Thoracic aorta (tissue), 2 donors: ENCODE results near the gene FRMD3. TPM values are rescaled to one million over a fixed set of nuclear protein-coding genes. Genes with fewer than 3 reads are reported as not detected.

ENCODE experiments used
- ATAC-seq: fragments of 150-250 bp; one replicate; pipeline ENCODE4 v1.8.0; 2017; ENCODE audit warnings: low read depth; ENCODE audit not compliant: insufficient number of reproducible peaks, low FRiP score
- DNase-seq: peaks from one replicate; pipeline ENCODE4 v3.0.0-alpha.2; 2020; ENCODE audit warnings: low spot score
- H3K27ac ChIP-seq, 2 donors: fragments of 200-600 bp; sonication (generic); 1 replicate in 1 of 2; 2 replicates in 1 of 2; pipeline ENCODE4 v1.5.1; 2016; ENCODE audit warnings: mild to moderate bottlenecking in 2 of 2, moderate library complexity in 2 of 2
- H3K27me3 ChIP-seq: fragments of 200-600 bp; sonication (generic); replicated peaks from 2 replicates; pipeline ENCODE4 v1.6.0; 2016; ENCODE audit warnings: mild to moderate bottlenecking; ENCODE audit not compliant: insufficient read depth
- H3K36me3 ChIP-seq: fragments of 200-600 bp; sonication (generic); one replicate; pipeline ENCODE4 v1.5.1; 2016
- H3K4me1 ChIP-seq, 2 donors: fragments of 200-600 bp; sonication (generic); 1 replicate in 1 of 2; 2 replicates in 1 of 2; pipeline versions ENCODE4 v1.5.1 to v1.6.0; 2016; ENCODE audit warnings: low read depth in 2 of 2, mild to moderate bottlenecking in 1 of 2; ENCODE audit not compliant: control insufficient read depth in 1 of 2
- H3K4me3 ChIP-seq: fragments of 200-600 bp; sonication (generic); 2 replicates; pipeline ENCODE4 v1.5.1; 2016; ENCODE audit warnings: mild to moderate bottlenecking
- H3K9me3 ChIP-seq: fragments of 200-600 bp; sonication (generic); 2 replicates; pipeline ENCODE4 v1.5.1; 2016
- total RNA-seq, 2 donors: library from RNA; depleted of rRNA; stranded (reverse); fragments of >200 nt; gene quantifications; one replicate each; pipeline versions ENCODE4 v1.1.0 to v1.2.3, GENCODE V29; 2016
- TF ChIP-seq, protein P1 (sequence below): fragments of 200-600 bp; sonication (generic); IDR thresholded peaks from one replicate; pipeline ENCODE4 v1.5.1; 2019; ENCODE audit warnings: antibody characterized with exemption

The FRMD3 gene
- total RNA-seq, 2 donors from 2014 or later: 5.2 to 6.2 TPM

DNA sequence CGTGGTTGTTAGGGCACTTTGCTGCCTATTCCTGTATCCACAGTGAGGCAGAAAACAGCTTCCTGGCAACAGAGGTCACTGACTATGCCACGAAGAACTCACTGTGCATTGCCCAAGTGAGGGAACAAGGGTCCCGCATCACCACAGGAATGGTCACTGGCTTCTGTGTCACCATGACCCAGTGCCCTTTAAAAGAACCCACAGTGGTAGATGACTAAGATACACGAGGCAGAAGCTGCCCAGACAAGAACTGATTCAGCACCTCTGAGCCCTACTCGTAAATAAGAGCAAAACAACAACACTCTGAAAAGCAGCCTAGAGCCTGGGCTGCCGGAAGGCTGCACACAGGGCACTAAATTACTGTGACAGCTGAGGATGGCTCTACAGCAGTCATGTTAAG lies 238.6 kb downstream of the FRMD3 start:
- Histone ChIP-seq H3K4me1 (peaks cover 0 to 8% of the 10 kb centered on the region in 2 donors), H3K4me3 (no peak overlapping the region), H3K9me3 (no peaks in the 10 kb centered on the region), H3K36me3 (no peaks in the 10 kb centered on the region), H3K27ac (no peak overlapping the region), H3K27me3 (no peaks in the 10 kb centered on the region)
- no peak for ATAC-seq
- DNase-seq: no peak
- TF ChIP-seq, protein P1, sequence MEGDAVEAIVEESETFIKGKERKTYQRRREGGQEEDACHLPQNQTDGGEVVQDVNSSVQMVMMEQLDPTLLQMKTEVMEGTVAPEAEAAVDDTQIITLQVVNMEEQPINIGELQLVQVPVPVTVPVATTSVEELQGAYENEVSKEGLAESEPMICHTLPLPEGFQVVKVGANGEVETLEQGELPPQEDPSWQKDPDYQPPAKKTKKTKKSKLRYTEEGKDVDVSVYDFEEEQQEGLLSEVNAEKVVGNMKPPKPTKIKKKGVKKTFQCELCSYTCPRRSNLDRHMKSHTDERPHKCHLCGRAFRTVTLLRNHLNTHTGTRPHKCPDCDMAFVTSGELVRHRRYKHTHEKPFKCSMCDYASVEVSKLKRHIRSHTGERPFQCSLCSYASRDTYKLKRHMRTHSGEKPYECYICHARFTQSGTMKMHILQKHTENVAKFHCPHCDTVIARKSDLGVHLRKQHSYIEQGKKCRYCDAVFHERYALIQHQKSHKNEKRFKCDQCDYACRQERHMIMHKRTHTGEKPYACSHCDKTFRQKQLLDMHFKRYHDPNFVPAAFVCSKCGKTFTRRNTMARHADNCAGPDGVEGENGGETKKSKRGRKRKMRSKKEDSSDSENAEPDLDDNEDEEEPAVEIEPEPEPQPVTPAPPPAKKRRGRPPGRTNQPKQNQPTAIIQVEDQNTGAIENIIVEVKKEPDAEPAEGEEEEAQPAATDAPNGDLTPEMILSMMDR: no peak

DNA sequence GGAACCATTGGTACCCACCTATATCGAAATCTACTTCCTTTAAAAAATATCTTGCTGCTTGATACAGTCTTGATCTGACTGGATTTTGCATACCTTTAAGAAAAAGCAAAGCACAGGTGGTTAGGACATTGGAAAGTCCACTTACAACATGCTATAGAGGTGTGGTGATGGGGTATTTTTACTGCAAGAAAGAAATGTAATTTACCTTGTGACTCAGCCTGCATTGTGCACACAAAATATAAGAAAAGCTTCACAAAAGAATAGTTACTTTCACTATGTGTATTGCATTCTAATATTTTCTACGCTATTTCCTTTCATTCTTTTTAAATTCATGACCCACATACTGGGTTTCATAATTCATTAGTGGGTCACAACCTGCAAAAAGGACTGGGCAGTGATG lies 239.1 kb downstream of the FRMD3 start:
- Histone ChIP-seq H3K4me1 (peaks cover 0 to 3% of the 10 kb centered on the region in 2 donors), H3K9me3 (no peaks in the 10 kb centered on the region), H3K36me3 (no peaks in the 10 kb centered on the region), H3K27ac (no peak overlapping the region), H3K27me3 (no peaks in the 10 kb centered on the region), H3K4me3 (no peak overlapping the region)
- DNase-seq (no peak), ATAC-seq (no peak)
- TF ChIP-seq, protein P1: no peak

DNA sequence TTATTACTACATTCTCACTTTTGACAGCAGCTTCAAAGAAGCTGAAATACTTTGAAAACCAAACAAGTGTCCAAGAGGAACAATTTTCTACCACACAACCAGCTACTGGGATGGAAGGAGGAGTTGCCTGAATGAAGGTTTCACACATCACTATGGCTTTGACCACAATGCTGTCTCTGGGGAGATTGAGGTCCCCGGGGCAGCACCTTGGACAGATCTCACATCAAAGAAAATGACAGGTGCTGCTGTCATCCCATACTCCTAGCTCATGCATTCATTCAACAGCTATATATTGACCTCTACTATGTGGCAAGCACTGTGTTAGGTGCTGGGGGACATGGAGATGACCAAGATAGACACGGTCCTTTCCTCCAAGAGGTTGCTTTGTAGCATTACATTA lies 242.1 kb downstream of the FRMD3 start:
- Histone ChIP-seq H3K27me3 (no peaks in the 10 kb centered on the region), H3K9me3 (no peaks in the 10 kb centered on the region), H3K4me1 (no peaks in the 10 kb centered on the region), H3K4me3 (no peak overlapping the region), H3K36me3 (no peaks in the 10 kb centered on the region), H3K27ac (no peak overlapping the region)
- ATAC-seq: no peak
- TF ChIP-seq, protein P1: no peak
- no peak for DNase-seq

DNA sequence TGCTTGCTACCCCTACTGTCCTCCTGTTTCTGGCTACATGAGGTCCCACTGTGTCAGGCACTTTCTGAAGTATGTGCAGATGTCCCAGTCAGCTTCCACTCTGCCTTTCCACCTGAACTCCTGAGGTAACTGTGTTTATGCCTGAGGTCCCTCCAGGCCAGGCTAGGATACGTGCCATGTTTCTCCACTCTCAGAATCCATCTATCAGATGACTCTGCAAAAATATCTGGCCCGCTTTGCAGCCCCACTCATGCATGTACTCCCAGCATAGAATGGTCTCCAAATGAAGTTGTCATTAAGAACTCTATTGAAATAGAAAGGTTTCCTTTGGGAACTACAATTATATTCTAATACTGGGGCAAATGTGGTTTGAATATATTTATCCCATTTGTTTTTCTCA lies 243.4 kb downstream of the FRMD3 start:
- Histone ChIP-seq H3K9me3 (no peaks in the 10 kb centered on the region), H3K4me1 (no peaks in the 10 kb centered on the region), H3K4me3 (no peak overlapping the region), H3K27ac (no peak overlapping the region), H3K27me3 (no peaks in the 10 kb centered on the region), H3K36me3 (no peaks in the 10 kb centered on the region)
- TF ChIP-seq, protein P1: no peak
- DNase-seq: no peak
- ATAC-seq: no peak

DNA sequence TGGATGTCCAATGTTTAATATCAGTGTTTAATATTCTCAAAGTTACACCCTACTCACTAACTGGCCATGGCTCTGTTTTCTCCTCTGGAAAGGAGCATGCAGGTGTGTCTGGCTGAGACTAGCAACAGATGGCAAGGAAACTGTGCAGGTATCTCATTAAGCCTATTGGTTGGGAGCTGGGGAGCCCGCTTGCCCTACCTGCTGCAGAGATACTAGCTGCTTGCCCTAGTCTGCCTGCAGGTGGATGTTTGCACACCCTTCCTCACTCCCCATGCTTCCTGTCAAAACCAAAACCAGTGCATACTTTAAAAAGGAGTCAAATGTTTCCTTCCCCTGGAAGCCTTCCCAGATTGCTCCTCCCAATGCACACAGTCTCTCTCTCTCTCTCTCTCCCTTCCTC lies 247.0 kb downstream of the FRMD3 start:
- DNase-seq: no peak
- Histone ChIP-seq H3K4me3 (no peak overlapping the region), H3K27ac (no peak overlapping the region), H3K9me3 (no peaks in the 10 kb centered on the region), H3K4me1 (no peaks in the 10 kb centered on the region), H3K27me3 (no peaks in the 10 kb centered on the region), H3K36me3 (no peaks in the 10 kb centered on the region)
- TF ChIP-seq, protein P1: no peak
- no peak for ATAC-seq
